Type B pancreatic cell (in vitro differentiated cells): ENCODE data around the gene MEX3D. TPM values are rescaled to one million over a fixed set of nuclear protein-coding genes. Genes with fewer than 3 reads are reported as not detected.

Experiments used
- DNase-seq: peaks from one replicate; pipeline ENCODE4 v3.0.0; 2021; ENCODE audit warnings: mixed read lengths; ENCODE audit not compliant: unreplicated experiment; ENCODE audit errors: extremely low spot score
- H3K27ac Mint-ChIP-seq: 2 replicates; pipeline ENCODE4 v1.8.0; 2021; ENCODE audit warnings: mild to moderate bottlenecking, mixed read lengths
- H3K27me3 Mint-ChIP-seq: 2 replicates; pipeline ENCODE4 v1.8.0; 2021; ENCODE audit warnings: mixed read lengths
- H3K36me3 Mint-ChIP-seq: 2 replicates; pipeline ENCODE4 v1.8.0; 2021; ENCODE audit warnings: mixed read lengths
- H3K4me1 Mint-ChIP-seq: one replicate; pipeline ENCODE4 v1.8.0; 2021; ENCODE audit warnings: mixed read lengths; ENCODE audit not compliant: unreplicated experiment
- H3K4me3 Mint-ChIP-seq: 2 replicates; pipeline ENCODE4 v1.8.0; 2021; ENCODE audit warnings: mild to moderate bottlenecking, mixed read lengths
- H3K9me3 Mint-ChIP-seq: 2 replicates; pipeline ENCODE4 v1.8.0; 2021; ENCODE audit warnings: mixed read lengths
- CTCF ChIP-seq: fragments of 200-600 bp; sonication (generic); conservative IDR thresholded peaks from 2 replicates; pipeline ENCODE4 v1.5.0; 2021; ENCODE audit warnings: antibody characterized with exemption, mild to moderate bottlenecking
- total RNA-seq: library from RNA; stranded (reverse); gene quantifications from 2 replicates; pipeline ENCODE4 v1.2.1, GENCODE V29; 2021; ENCODE audit warnings: low replicate concordance

MEX3D gene
- total RNA-seq, 1 donor from 2014 or later, result 82.0 TPM

- no peak for DNase-seq
- TF ChIP-seq CTCF, result no peak
- Mint-ChIP-seq H3K9me3 (no peaks in the 10 kb centered on the region), H3K4me3 (no peak overlapping the region), H3K4me1 (peaks cover 5% of the 10 kb centered on the region), H3K27me3 (no peaks in the 10 kb centered on the region), H3K27ac (no peak overlapping the region), H3K36me3 (no peaks in the 10 kb centered on the region)
Measured at GRCh38 chr19:1577929-1578618, 9.9 kb upstream of the MEX3D start.

- no peaks in the 10 kb centered on the region for H3K27me3 Mint-ChIP-seq
- DNase-seq, result no peak
- H3K4me1 Mint-ChIP-seq, result peaks cover 5% of the 10 kb centered on the region
- no peaks in the 10 kb centered on the region for H3K36me3 Mint-ChIP-seq
- no peaks in the 10 kb centered on the region for H3K9me3 Mint-ChIP-seq
- no peak overlapping the region for H3K4me3 Mint-ChIP-seq
- TF ChIP-seq CTCF, result no peak
- no peak overlapping the region for H3K27ac Mint-ChIP-seq
Measured at GRCh38 chr19:1577090-1577928, 9.2 kb upstream of the MEX3D start.

GRCh38 chr19:1576242-1577089, 8.3 kb upstream of the MEX3D start:
- Mint-ChIP-seq H3K27me3 (no peaks in the 10 kb centered on the region), H3K9me3 (no peaks in the 10 kb centered on the region), H3K36me3 (no peaks in the 10 kb centered on the region)

GRCh38 chr19:1575323-1576241, 7.5 kb upstream of the MEX3D start:
- Mint-ChIP-seq H3K27ac (no peak overlapping the region), H3K4me1 (peaks cover 5% of the 10 kb centered on the region), H3K36me3 (no peaks in the 10 kb centered on the region), H3K27me3 (peaks cover under 1% of the 10 kb centered on the region), H3K9me3 (no peaks in the 10 kb centered on the region), H3K4me3 (no peak overlapping the region)
- TF ChIP-seq CTCF, result no peak
- no peak for DNase-seq

More at GRCh38 chr19:1576242-1577089, 8.3 kb upstream of the MEX3D start:
- H3K27ac Mint-ChIP-seq, result no peak overlapping the region
- H3K4me3 Mint-ChIP-seq, result no peak overlapping the region
- TF ChIP-seq CTCF, result no peak
- DNase-seq, result no peak
- peaks cover 5% of the 10 kb centered on the region for H3K4me1 Mint-ChIP-seq
